ENCODE results near the gene PTRH2.

Gene PTRH2

DNA sequence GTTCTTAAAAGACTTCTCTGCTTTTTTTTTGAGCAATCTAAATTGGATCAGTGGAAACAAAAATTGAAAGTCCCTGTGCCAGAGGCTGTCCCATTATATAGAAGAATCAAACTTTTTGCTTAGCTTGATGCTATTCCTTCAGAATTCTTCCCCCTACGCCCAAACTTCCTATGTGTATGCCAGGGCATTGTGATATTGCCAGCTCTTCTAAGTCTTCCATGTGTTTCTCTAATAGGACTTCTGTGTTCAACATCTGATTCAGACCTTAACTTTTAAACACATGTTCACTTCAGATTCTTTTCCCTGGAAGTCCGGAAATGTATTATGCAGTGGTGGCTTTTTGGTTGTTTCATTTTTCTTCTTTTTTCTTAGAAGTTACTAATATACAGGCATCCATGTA is 18.7 kb downstream of the PTRH2 start:
- TF ChIP-seq SIN3A (IDR thresholded peaks at IDR 0.05; ENCODE audit: borderline replicate concordance, insufficient read depth, low read length) = no peak
- TF ChIP-seq FOXP2 (optimal IDR thresholded peaks at IDR 0.05; ENCODE audit: borderline replicate concordance, extremely low read depth, extremely low read length, insufficient read depth) = no peak
- no peak for TF ChIP-seq POLR2AphosphoS5 (IDR thresholded peaks at IDR 0.05; ENCODE audit: low read depth, low read length)
- TF ChIP-seq REST (IDR thresholded peaks at IDR 0.05; ENCODE audit: insufficient read depth in 1 of 2, low read depth in 2 of 2, low read length in 2 of 2) = no peak
- TF ChIP-seq TAF1 (IDR thresholded peaks at IDR 0.05; ENCODE audit: borderline replicate concordance, insufficient read depth, low read length) = no peak

GRCh38 chr17:59688008-59688407 is 19.2 kb downstream of the PTRH2 start:
- TF ChIP-seq FOXP2 (optimal IDR thresholded peaks at IDR 0.05; ENCODE audit: borderline replicate concordance, extremely low read depth, extremely low read length, insufficient read depth) (no peak), TAF1 (IDR thresholded peaks at IDR 0.05; ENCODE audit: borderline replicate concordance, insufficient read depth, low read length) (no peak), REST (IDR thresholded peaks at IDR 0.05; ENCODE audit: insufficient read depth in 1 of 2, low read depth in 2 of 2, low read length in 2 of 2) (no peak), POLR2AphosphoS5 (IDR thresholded peaks at IDR 0.05; ENCODE audit: low read depth, low read length) (no peak; the same call in 1 of the 2 replicates), SIN3A (IDR thresholded peaks at IDR 0.05; ENCODE audit: borderline replicate concordance, insufficient read depth, low read length) (no peak)

- no peak for TF ChIP-seq POLR2AphosphoS5 (IDR thresholded peaks at IDR 0.05; ENCODE audit: low read depth, low read length)
- no peak for TF ChIP-seq REST (IDR thresholded peaks at IDR 0.05; ENCODE audit: insufficient read depth in 1 of 2, low read depth in 2 of 2, low read length in 2 of 2)
Observed at GRCh38 chr17:59684967-59685366, 22.3 kb downstream of the PTRH2 start.

DNA sequence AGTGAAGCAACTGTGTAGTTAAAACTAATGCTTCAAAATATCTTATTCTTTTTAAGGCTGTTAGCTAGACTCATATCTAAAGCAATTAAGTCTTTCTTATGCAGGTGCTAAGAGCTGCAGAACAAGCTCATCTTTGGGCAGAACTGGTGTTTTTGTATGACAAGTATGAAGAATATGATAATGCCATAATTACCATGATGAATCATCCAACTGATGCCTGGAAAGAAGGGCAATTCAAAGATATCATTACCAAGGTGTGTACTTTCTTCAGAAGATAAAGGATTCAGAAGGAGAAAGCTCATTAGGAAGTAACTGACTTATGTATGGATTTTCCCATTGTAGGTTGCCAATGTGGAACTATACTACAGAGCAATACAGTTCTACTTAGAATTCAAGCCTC is 23.9 kb downstream of the PTRH2 start:
- TF ChIP-seq REST (IDR thresholded peaks at IDR 0.05; ENCODE audit: insufficient read depth in 1 of 2, low read depth in 2 of 2, low read length in 2 of 2) = no peak
- TF ChIP-seq TAF1 (IDR thresholded peaks at IDR 0.05; ENCODE audit: borderline replicate concordance, insufficient read depth, low read length) = no peak
- TF ChIP-seq POLR2AphosphoS5 (IDR thresholded peaks at IDR 0.05; ENCODE audit: low read depth, low read length) = no peak
- TF ChIP-seq SIN3A (IDR thresholded peaks at IDR 0.05; ENCODE audit: borderline replicate concordance, insufficient read depth, low read length) = no peak
- no peak for TF ChIP-seq FOXP2 (optimal IDR thresholded peaks at IDR 0.05; ENCODE audit: borderline replicate concordance, extremely low read depth, extremely low read length, insufficient read depth)

- TF ChIP-seq REST (IDR thresholded peaks at IDR 0.05; ENCODE audit: insufficient read depth in 1 of 2, low read depth in 2 of 2, low read length in 2 of 2) = no peak
Observed at GRCh38 chr17:59680314-59680713, 26.9 kb downstream of the PTRH2 start.

All from PFSK-1 (cell line).